Islet precursor cell (in vitro differentiated cells): ENCODE results near the gene PLCB1.

Experiments
- DNase-seq: peaks from one replicate; pipeline ENCODE4 v3.0.0-alpha.2; 2018

Gene PLCB1

GRCh38 chr20:8932192-8933165, 800.4 kb downstream of the PLCB1 start:
- no peak for DNase-seq

GRCh38 chr20:8933381-8933807, 801.3 kb downstream of the PLCB1 start:
- no peak for DNase-seq

- no peak for DNase-seq
Measured at GRCh38 chr20:8934362-8934761, 802.3 kb downstream of the PLCB1 start.
